Forelimb muscle (tissue), 1 donor: Measurements from ENCODE around the gene LINGO3. TPM values are rescaled to one million over a fixed set of nuclear protein-coding genes. Genes with fewer than 3 reads are reported as not detected.

Source experiments
- DNase-seq: peaks from one replicate; pipeline ENCODE4 v3.0.0-alpha.2; 2013; ENCODE audit warnings: low read depth
- polyA plus RNA-seq: library from polyadenylated mRNA; unstranded; fragments of 120-200 nt; gene quantifications from one replicate; pipeline ENCODE4 v1.2.1, GENCODE V29; 2013; ENCODE audit not compliant: insufficient read length

Gene LINGO3
- polyA plus RNA-seq, 1 donor, result 0.13 TPM

DNA sequence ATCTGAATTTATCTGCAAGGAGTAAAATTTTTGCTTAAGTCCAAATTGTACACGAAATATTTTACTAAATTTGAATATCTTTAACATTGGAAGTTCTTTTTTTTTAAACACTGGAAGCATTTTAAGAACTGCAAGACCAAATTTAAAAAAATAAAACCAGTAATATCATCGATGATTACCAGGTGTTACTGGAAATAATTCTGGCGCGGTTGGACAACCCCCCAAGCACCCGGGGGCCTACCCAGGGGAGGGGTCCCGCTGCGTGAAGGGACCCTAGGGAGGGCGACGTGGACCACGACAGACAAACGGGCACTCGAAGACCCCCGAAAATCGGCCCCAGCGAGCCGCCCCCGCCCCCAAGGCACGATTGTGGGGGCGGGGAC lies 39.1 kb downstream of the LINGO3 start:
- DNase-seq, result no peak

DNA sequence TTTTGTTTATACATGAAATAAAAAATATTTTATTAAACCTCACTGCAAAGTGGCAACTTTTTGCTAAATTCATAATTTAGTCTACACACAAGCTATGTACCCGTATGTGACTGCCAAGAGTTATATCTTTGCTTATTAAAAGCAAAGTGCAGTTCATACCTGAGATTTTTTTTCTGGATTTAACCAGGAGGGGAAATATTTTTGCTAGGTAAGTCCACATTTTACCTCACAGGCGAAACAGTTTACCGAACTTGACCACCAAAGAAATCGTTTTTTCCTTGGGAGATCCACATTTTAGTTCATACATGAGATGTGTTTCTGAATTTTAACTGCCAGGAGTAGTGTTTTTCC lies 39.5 kb downstream of the LINGO3 start:
- DNase-seq, result no peak

DNA sequence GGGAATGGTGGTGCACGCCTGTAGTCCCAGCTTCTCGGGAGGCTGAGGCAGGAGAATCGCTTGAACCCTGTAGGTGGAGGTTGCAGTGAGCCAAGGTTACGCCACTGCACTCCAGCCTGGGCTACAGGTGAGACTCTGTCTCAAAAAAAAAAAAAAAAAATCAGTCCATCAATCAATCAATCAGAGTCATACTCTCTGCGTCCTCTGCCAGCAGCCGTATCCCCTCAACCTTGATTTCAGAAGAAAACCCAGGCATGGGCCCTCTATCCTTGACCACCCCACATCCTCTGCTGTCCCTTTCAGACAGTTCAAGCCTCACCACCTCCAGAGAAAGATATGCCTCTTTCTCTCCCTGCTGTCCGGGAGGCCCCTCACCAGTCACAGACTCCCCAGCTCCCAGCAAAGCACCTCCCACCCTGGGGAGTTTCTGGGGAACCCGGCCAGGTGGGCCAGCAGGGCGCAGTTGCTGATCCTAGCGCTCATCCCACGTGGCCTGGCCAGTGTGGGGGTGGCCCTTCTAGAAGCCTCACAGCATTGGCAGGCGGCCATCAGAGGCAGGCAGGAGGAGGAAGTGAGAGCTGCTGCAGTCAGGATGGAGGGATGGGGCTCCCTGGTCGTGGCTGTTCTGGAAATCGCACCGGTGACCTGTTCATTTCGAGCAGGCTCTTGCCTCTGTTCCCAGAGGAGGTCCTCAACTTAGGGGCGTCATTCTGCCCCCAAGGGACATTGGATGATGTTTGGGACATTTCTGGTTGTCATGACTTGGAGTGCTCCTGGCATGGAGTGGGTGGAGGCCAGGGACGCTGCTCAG lies 41.6 kb downstream of the LINGO3 start:
- DNase-seq, result no peak

GRCh38 chr19:2261438-2262172 lies 46.3 kb downstream of the LINGO3 start:
- no peak for DNase-seq

DNA sequence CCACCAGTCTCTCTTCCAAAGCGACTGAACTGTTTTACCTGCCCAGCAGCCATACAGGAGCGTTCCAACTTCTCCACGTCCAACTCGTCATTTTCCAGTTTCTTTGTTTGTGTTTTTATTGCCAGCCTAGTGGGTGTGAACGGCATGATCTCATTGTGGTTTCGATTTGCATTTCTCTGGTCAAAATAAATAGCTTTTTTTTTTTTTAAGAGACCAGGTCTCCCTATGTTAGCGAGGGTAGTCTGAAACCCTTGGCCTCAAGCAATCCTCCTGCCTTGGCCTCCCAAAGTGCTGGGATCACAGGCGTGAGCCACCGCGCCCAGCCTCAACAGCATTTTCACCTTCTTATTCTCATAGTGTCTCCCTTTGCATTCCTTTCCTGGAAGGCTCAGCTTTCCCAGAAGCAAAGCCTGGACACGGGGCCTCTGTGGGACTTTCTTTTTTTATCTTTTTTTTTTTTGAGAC lies 47.6 kb downstream of the LINGO3 start:
- no peak for DNase-seq

- no peak for DNase-seq
Measured at GRCh38 chr19:2259336-2259735, 48.6 kb downstream of the LINGO3 start.

Other genes starting within 250 kb of the LINGO3 start
- 13.4 TPM for gene MOB3A, start 211.8 kb downstream of the LINGO3 start, polyA plus RNA-seq
- 1.1 TPM for gene IZUMO4, start 211.2 kb downstream of the LINGO3 start, polyA plus RNA-seq
- gene AP3D1, start 156.6 kb downstream of the LINGO3 start, polyA plus RNA-seq, result 53.5 TPM
- 20.0 TPM for gene DOT1L, start 144.2 kb downstream of the LINGO3 start, polyA plus RNA-seq
- gene PLEKHJ1, start 71.8 kb downstream of the LINGO3 start, polyA plus RNA-seq, result 64.0 TPM
- gene SF3A2, start 71.3 kb downstream of the LINGO3 start, polyA plus RNA-seq, result 63.8 TPM
- 6.1 TPM for gene AMH, start 58.8 kb downstream of the LINGO3 start, polyA plus RNA-seq
- gene JSRP1, start 51.7 kb downstream of the LINGO3 start, polyA plus RNA-seq, result 84.3 TPM
- gene PEAK3, start 26.0 kb downstream of the LINGO3 start, polyA plus RNA-seq, result 0.05 TPM
- 68.1 TPM for gene LSM7, start 20.4 kb upstream of the LINGO3 start, polyA plus RNA-seq
- gene SPPL2B, start 20.5 kb upstream of the LINGO3 start, polyA plus RNA-seq, result 45.2 TPM
- gene TMPRSS9, start 52.1 kb upstream of the LINGO3 start, polyA plus RNA-seq, result 0.38 TPM
- 90.5 TPM for gene TIMM13, start 119.4 kb upstream of the LINGO3 start, polyA plus RNA-seq
- gene LMNB2, start 148.8 kb upstream of the LINGO3 start, polyA plus RNA-seq, result 54.7 TPM
- 7.4 TPM for gene GADD45B, start 168.0 kb upstream of the LINGO3 start, polyA plus RNA-seq